K562 treated with DMSO at 1 percent for 12 hours (cell line): ENCODE data around the gene LACTB. TPM values are rescaled to one million over a fixed set of nuclear protein-coding genes. Genes with fewer than 3 reads are reported as not detected.

ENCODE experiments used
- total RNA-seq: library from RNA; unstranded; fragments of 300-600 nt; gene quantifications from 2 replicates; pipeline ENCODE4 v1.2.3, GENCODE V29; 2022; ENCODE audit not compliant: insufficient read depth

LACTB gene, protein sequence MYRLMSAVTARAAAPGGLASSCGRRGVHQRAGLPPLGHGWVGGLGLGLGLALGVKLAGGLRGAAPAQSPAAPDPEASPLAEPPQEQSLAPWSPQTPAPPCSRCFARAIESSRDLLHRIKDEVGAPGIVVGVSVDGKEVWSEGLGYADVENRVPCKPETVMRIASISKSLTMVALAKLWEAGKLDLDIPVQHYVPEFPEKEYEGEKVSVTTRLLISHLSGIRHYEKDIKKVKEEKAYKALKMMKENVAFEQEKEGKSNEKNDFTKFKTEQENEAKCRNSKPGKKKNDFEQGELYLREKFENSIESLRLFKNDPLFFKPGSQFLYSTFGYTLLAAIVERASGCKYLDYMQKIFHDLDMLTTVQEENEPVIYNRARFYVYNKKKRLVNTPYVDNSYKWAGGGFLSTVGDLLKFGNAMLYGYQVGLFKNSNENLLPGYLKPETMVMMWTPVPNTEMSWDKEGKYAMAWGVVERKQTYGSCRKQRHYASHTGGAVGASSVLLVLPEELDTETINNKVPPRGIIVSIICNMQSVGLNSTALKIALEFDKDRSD
- total RNA-seq = 16.8 and 31.5 TPM in 2 replicates

DNA sequence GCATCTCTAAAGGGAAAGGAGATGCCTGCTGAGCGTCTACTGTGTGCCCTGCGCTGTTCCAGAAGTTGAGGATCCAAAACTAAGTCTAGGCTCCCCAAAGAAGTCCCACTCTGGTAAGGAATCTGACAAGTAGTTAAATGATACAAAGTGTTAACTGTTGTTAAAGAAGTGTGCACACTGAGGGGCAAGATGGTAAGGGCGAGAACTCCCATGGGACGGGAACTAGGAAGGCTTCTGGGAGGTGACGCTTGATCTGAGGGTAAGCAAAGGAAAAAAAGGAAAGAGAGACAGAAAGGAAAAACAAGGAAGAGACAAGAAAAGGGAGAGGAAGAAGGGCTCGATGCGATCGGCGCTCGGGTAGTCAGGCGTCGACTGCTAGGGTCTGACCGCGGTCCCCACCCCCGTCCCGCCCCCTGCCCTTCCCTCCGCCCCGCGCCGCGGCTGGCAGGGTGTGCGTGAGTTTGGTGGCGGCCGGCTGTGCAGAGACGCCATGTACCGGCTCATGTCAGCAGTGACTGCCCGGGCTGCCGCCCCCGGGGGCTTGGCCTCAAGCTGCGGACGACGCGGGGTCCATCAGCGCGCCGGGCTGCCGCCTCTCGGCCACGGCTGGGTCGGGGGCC lies at the start of gene LACTB:
Gene LACTB (plus strand): TSS at position 480 of the 620 bp plus-strand sequence. CDS start 11 bp downstream, at position 491.

DNA sequence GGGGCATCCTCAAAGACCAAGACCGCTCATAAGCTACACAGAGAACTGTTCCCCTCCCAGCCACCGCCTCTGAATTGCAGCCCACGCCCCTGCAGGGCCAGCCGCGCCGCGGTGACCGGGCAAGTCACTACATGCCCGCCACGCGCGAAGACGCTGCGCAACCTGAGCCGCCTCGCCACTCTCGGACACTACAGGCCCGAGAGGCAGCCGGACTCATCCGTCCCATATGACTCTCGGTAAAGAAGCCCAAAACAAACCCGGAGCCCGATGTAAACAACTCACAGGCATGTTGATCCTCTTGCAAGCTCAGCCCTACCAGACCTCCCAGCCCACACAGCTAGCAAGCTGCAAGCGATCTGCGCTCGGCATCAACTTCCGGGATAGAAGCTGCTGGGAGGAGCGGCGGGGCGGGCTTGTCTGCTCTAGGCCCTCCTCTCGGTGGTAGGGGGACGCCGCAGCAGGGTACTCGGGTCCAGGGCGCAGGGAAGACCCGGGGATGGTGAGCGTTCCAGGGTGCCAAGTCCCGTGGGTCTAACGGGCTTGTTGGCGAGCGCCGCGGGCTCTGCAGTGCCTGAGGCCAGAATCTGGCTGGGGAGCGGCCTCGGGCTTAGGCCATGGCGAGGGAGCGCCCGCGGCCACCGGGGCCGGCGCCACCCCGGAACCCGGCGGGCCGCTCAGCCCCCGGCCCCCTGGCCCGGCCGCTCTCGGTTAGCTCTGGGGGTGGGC lies 35.6 kb downstream of the LACTB start, which contains the start of gene RPS27L:
Gene RPS27L (minus strand): TSS at position 360 of the 726 bp plus-strand sequence. CDS start 72 bp downstream, at position 288.

DNA sequence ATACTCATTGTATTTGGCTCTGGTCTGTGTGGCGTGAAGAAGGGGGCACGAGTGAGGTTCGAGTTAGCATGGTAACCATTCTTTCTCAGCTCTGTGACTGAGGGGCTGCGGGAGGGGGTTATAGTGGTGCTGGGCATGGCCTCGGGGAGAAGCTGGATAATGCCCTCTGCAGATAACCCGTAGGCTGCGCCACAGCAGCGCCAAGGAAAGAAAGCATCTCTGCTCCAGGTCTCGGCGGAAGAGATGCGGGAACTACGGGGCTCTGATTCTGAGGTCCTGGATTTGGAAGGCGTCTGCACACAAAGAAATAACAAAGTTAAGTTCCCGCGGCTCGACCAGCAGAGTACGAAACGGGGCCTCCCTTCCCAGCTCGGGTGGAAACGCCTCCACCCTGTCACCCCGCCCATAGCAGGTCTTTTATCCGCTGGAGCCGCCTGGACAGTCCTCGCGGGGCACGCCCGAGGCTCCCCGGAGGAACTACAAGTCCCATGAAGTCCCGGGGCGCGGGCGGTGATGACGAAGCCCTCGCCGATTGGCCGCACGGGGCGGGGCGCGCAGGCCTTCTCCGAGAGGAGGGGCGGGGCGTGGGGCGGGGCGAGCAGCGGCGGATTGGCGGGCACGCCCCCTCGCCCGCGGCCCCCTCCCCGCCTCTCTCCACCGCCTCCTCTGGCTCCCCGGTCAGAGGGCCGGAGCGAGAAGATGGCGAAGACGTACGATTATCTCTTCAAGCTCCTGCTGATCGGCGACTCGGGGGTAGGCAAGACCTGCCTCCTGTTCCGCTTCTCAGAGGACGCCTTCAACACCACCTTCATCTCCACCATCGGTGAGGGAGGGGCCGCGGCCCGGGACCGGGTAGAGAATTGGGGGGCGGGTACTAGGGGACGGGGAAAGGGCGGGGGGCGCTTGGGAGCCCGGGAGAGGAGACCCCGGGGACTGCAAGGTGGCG lies 67.5 kb downstream of the LACTB start, which contains the start of gene RAB8B:
Gene RAB8B (plus strand): TSS at position 681 of the 946 bp plus-strand sequence. CDS start 19 bp downstream, at position 700.

Other genes starting within 250 kb of the LACTB start
- gene TPM1, start 79.1 kb upstream of the LACTB start, total RNA-seq = 45.7 and 73.9 TPM in 2 replicates
- 71.8 and 78.8 TPM in 2 replicates for gene RPS27L, start 35.6 kb downstream of the LACTB start, total RNA-seq
- 5.8 and 9.9 TPM in 2 replicates for gene RAB8B, start 67.7 kb downstream of the LACTB start, total RNA-seq
- gene APH1B, start 155.7 kb downstream of the LACTB start, total RNA-seq = 3.7 and 14.0 TPM in 2 replicates